HEK293 (cell line): Measurements from ENCODE around the gene TRIM24.

Experiments used
- CTCF ChIP-seq: fragments of 450-650 bp; formaldehyde crosslinking; IDR thresholded peaks from 2 replicates; pipeline ENCODE4 v1.5.1; 2016; ENCODE audit warnings: missing biosample characterization, missing genetic modification characterization
- PRDM1 ChIP-seq: fragments of 450-650 bp; formaldehyde crosslinking; IDR thresholded peaks from 2 replicates; pipeline ENCODE4; 2016; ENCODE audit warnings: missing biosample characterization, missing genetic modification characterization
- PRDM10 ChIP-seq: fragments of 450-650 bp; formaldehyde crosslinking; IDR thresholded peaks from 2 replicates; pipeline ENCODE4 v1.5.1; 2016; ENCODE audit warnings: missing biosample characterization, missing genetic modification characterization
- TSHZ1 ChIP-seq: fragments of 450-650 bp; formaldehyde crosslinking; IDR thresholded peaks from 2 replicates; pipeline ENCODE4 v1.5.1; 2016; ENCODE audit warnings: missing biosample characterization, missing genetic modification characterization, borderline replicate concordance
- WT1 ChIP-seq: fragments of 450-650 bp; formaldehyde crosslinking; IDR thresholded peaks from 2 replicates; pipeline ENCODE4 v1.5.1; 2016; ENCODE audit warnings: missing biosample characterization, missing genetic modification characterization
- ZBTB7A ChIP-seq: fragments of 450-650 bp; formaldehyde crosslinking; IDR thresholded peaks from 2 replicates; pipeline ENCODE4 v1.5.1; 2016; ENCODE audit warnings: low read depth, missing biosample characterization, missing genetic modification characterization
- ZNF140 ChIP-seq: fragments of 450-650 bp; formaldehyde crosslinking; IDR thresholded peaks from 2 replicates; pipeline ENCODE4 v1.5.1; 2016; ENCODE audit warnings: missing biosample characterization, missing genetic modification characterization
- ZNF184 ChIP-seq: fragments of 450-650 bp; IDR thresholded peaks from 2 replicates; pipeline ENCODE4 v1.5.1; 2018; ENCODE audit warnings: missing biosample characterization, mild to moderate bottlenecking, missing genetic modification characterization
- ZNF423 ChIP-seq: fragments of 450-650 bp; formaldehyde crosslinking; IDR thresholded peaks from 2 replicates; pipeline ENCODE4 v1.5.1; 2016; ENCODE audit warnings: missing biosample characterization, missing genetic modification characterization
- ZNF792 ChIP-seq: fragments of 450-650 bp; formaldehyde crosslinking; IDR thresholded peaks from 2 replicates; pipeline ENCODE4 v1.5.1; 2016; ENCODE audit warnings: missing biosample characterization, missing genetic modification characterization
- ZSCAN4 ChIP-seq: fragments of 450-650 bp; formaldehyde crosslinking; IDR thresholded peaks from 2 replicates; pipeline ENCODE4 v1.5.1; 2017; ENCODE audit warnings: missing biosample characterization, missing genetic modification characterization

GRCh38 chr7:138470391-138471157 is 10.5 kb downstream of the TRIM24 start:
- TF ChIP-seq ZBTB7A (tag by site-specific recombination): no peak
- no peak for TF ChIP-seq TSHZ1 (tag by site-specific recombination)
- TF ChIP-seq PRDM10 (tag by site-specific recombination): no peak
- no peak for TF ChIP-seq ZNF792
- TF ChIP-seq ZNF140: no peak
- TF ChIP-seq CTCF (tag by site-specific recombination): no peak
- TF ChIP-seq ZNF184: no peak
- no peak for TF ChIP-seq ZSCAN4
- no peak for TF ChIP-seq WT1 (tag by site-specific recombination)
- no peak for TF ChIP-seq PRDM1 (tag by site-specific recombination)
- no peak for TF ChIP-seq ZNF423 (tag by site-specific recombination)
